H9 (cell line): ENCODE data around the gene PDYN. TPM values are rescaled to one million over a fixed set of nuclear protein-coding genes. Genes with fewer than 3 reads are reported as not detected.

Experiments used
- DNase-seq: peaks from one replicate; pipeline ENCODE4 v3.0.0-alpha.2; 2017
- H2AFZ ChIP-seq: one replicate; pipeline ENCODE4 v1.6.1; 2013; ENCODE audit warnings: mild to moderate bottlenecking, low read length, control low read depth, moderate library complexity
- H2AK5ac ChIP-seq: 2 replicates; pipeline ENCODE4 v1.6.1; 2013; ENCODE audit warnings: low read length, control low read depth, mixed read lengths; ENCODE audit not compliant: insufficient read length
- H2BK120ac ChIP-seq: one replicate; pipeline ENCODE4 v1.6.1; 2013; ENCODE audit warnings: low read depth, mild to moderate bottlenecking, low read length, control low read depth, inconsistent platforms; ENCODE audit not compliant: poor library complexity, severe bottlenecking
- H2BK12ac ChIP-seq: 2 replicates; pipeline ENCODE4 v1.6.1; 2013; ENCODE audit warnings: low read length, control low read depth, mixed read lengths, low read depth; ENCODE audit not compliant: insufficient read length
- H2BK15ac ChIP-seq: 2 replicates; pipeline ENCODE4 v1.6.1; 2013; ENCODE audit warnings: low read depth, low read length, control low read depth
- H2BK20ac ChIP-seq: one replicate; pipeline ENCODE4 v1.6.1; 2013; ENCODE audit warnings: low read depth, mild to moderate bottlenecking, low read length, control low read depth, inconsistent platforms; ENCODE audit not compliant: poor library complexity, severe bottlenecking
- H2BK5ac ChIP-seq: 2 replicates; pipeline ENCODE4 v1.6.1; 2013; ENCODE audit warnings: low read length, control low read depth, mixed read lengths; ENCODE audit not compliant: insufficient read length
- H3K14ac ChIP-seq: 2 replicates; pipeline ENCODE4 v1.6.1; 2013; ENCODE audit warnings: low read length, control low read depth; ENCODE audit not compliant: insufficient read depth
- H3K18ac ChIP-seq: 2 replicates; pipeline ENCODE4 v1.6.1; 2013; ENCODE audit warnings: low read depth, mild to moderate bottlenecking, mixed read lengths, low read length, control low read depth; ENCODE audit not compliant: insufficient read length
- H3K23ac ChIP-seq: 2 replicates; pipeline ENCODE4 v1.6.1; 2013; ENCODE audit warnings: low read length, control low read depth, mixed read lengths, low read depth; ENCODE audit not compliant: insufficient read length
- H3K23me2 ChIP-seq: 2 replicates; pipeline ENCODE4 v1.6.1; 2013; ENCODE audit warnings: low read depth, mild to moderate bottlenecking, mixed read lengths, low read length, control low read depth; ENCODE audit not compliant: insufficient read length, poor library complexity, severe bottlenecking
- H3K27ac ChIP-seq: 2 replicates; pipeline ENCODE4 v1.5.1; 2013; ENCODE audit warnings: low read length, control low read depth, mixed read lengths, low read depth; ENCODE audit not compliant: insufficient read length
- H3K27me3 ChIP-seq: 2 replicates; pipeline ENCODE4 v1.6.1; 2013; ENCODE audit warnings: low read length, control low read depth, inconsistent platforms; ENCODE audit not compliant: insufficient read depth
- H3K4ac ChIP-seq: 2 replicates; pipeline ENCODE4 v1.6.1; 2013; ENCODE audit warnings: low read depth, mild to moderate bottlenecking, control low read depth, inconsistent platforms, low read length, moderate library complexity
- H3K4me1 ChIP-seq: 2 replicates; pipeline ENCODE4 v1.6.1; 2013; ENCODE audit warnings: low read length, control low read depth, inconsistent platforms; ENCODE audit not compliant: insufficient read depth
- H3K4me2 ChIP-seq: 2 replicates; pipeline ENCODE4 v1.6.1; 2013; ENCODE audit warnings: low read length, control low read depth, mixed read lengths; ENCODE audit not compliant: insufficient read length, insufficient read depth
- H3K56ac ChIP-seq: 2 replicates; pipeline ENCODE4 v1.6.1; 2013; ENCODE audit warnings: low read depth, mild to moderate bottlenecking, mixed read lengths, low read length, control low read depth; ENCODE audit not compliant: insufficient read length
- H3K79me1 ChIP-seq: 2 replicates; pipeline ENCODE4 v1.6.1; 2013; ENCODE audit warnings: low read depth, mild to moderate bottlenecking, moderate library complexity, low read length, control low read depth, inconsistent platforms; ENCODE audit not compliant: insufficient read depth, poor library complexity, severe bottlenecking
- H3K79me2 ChIP-seq: 2 replicates; pipeline ENCODE4 v1.6.1; 2013; ENCODE audit warnings: low read length, control low read depth, inconsistent platforms; ENCODE audit not compliant: insufficient read depth
- H3K9ac ChIP-seq: 2 replicates; pipeline ENCODE4 v1.6.1; 2013; ENCODE audit warnings: low read length, control low read depth, mixed read lengths; ENCODE audit not compliant: insufficient read length; ENCODE audit errors: extremely low read depth
- H3K9me3 ChIP-seq: one replicate; pipeline ENCODE4 v1.6.1; 2013; ENCODE audit warnings: low read depth, low read length, inconsistent platforms; ENCODE audit not compliant: control insufficient read depth
- H3T11ph ChIP-seq: one replicate; pipeline ENCODE4 v1.6.1; 2013; ENCODE audit warnings: mild to moderate bottlenecking, low read length, control low read depth, inconsistent platforms
- H4K20me1 ChIP-seq: one replicate; pipeline ENCODE4 v1.6.1; 2013; ENCODE audit not compliant: control insufficient read depth, insufficient read length, insufficient read depth
- H4K5ac ChIP-seq: 2 replicates; pipeline ENCODE4 v1.6.1; 2013; ENCODE audit warnings: low read depth, mild to moderate bottlenecking, mixed read lengths, low read length, control low read depth; ENCODE audit not compliant: insufficient read length
- H4K8ac ChIP-seq: replicated peaks from 2 replicates; pipeline ENCODE4 v1.6.1; 2013; ENCODE audit warnings: low read length, control low read depth, mixed read lengths, low read depth; ENCODE audit not compliant: insufficient read length
- H4K91ac ChIP-seq: 2 replicates; pipeline ENCODE4 v1.6.1; 2013; ENCODE audit warnings: low read depth, mild to moderate bottlenecking, moderate library complexity, mixed read lengths, low read length, control low read depth; ENCODE audit not compliant: insufficient read length
- H3K27ac Mint-ChIP-seq, 3 experiments: 2 replicates in 2 of 3; 3 replicates in 1 of 3; pipeline ENCODE4 v1.8.0; 2020 to 2021; ENCODE audit warnings: mixed read lengths in 3 of 3, mild to moderate bottlenecking in 1 of 3, moderate library complexity in 1 of 3
- H3K27me3 Mint-ChIP-seq: 2 replicates; pipeline ENCODE4 v1.8.0; 2021; ENCODE audit warnings: low read depth, mild to moderate bottlenecking, moderate library complexity, mixed read lengths
- H3K36me3 Mint-ChIP-seq, 3 experiments: 2 replicates in 2 of 3; 3 replicates in 1 of 3; pipeline ENCODE4 v1.8.0; 2020 to 2021; ENCODE audit warnings: low read depth in 3 of 3, mixed read lengths in 3 of 3; ENCODE audit not compliant: insufficient read depth in 1 of 3
- H3K4me1 Mint-ChIP-seq, 2 experiments: 2 replicates each; pipeline ENCODE4 v1.8.0; 2020; ENCODE audit warnings: mixed read lengths in 2 of 2
- H3K4me3 Mint-ChIP-seq, 2 experiments: 2 replicates in 1 of 2; 3 replicates in 1 of 2; pipeline ENCODE4 v1.8.0; 2020 to 2021; ENCODE audit warnings: mild to moderate bottlenecking in 2 of 2, mixed read lengths in 2 of 2, moderate library complexity in 1 of 2
- H3K9me3 Mint-ChIP-seq, 2 experiments: 2 replicates in 1 of 2; 3 replicates in 1 of 2; pipeline ENCODE4 v1.8.0; 2020; ENCODE audit warnings: mild to moderate bottlenecking in 2 of 2, mixed read lengths in 2 of 2, moderate library complexity in 1 of 2
- WGBS: extraction: QIAGEN DNeasy Blood & Tissue Kit; methylation state at CpG from one replicate; pipeline ENCODE4 v1.1.7; 2013; ENCODE audit warnings: missing lambda C conversion rate, low lambda C conversion rate, mixed read lengths; ENCODE audit not compliant: insufficient read length; ENCODE audit errors: extremely low coverage; 5-methylcytosine and 5-hydroxymethylcytosine counted together
- total RNA-seq: library from RNA; stranded (reverse); gene quantifications from 2 replicates; pipeline ENCODE4 v1.2.1, GENCODE V29; 2021
- TF ChIP-seq, protein P1 (sequence below): fragments of 200-600 bp; sonication (generic); conservative IDR thresholded peaks from 3 replicates; pipeline ENCODE4 v1.8.0; 2021; ENCODE audit warnings: antibody characterized with exemption, mild to moderate bottlenecking

PDYN gene
- total RNA-seq, 1 experiment from 2014 or later, result 0.63 TPM

- H3K9me3 ChIP-seq, result no peaks in the 10 kb centered on the region
- Mint-ChIP-seq H3K4me3 (no peak overlapping the region), H3K27me3 (peaks cover 26% of the 10 kb centered on the region)
These were observed 4.3 kb upstream of the PDYN start for GRCh38 chr20:1998193-1998520.

More at GRCh38 chr20:1998193-1998520, 4.3 kb upstream of the PDYN start:
- peak overlapping the region in 1 of 3 experiments; percentile 27; a peak in 2 of 7 replicates for H3K27ac Mint-ChIP-seq
- Histone ChIP-seq H3K18ac (no peak overlapping the region), H3K4me1 (no peaks in the 10 kb centered on the region), H3K79me1 (no peaks in the 10 kb centered on the region), H2BK12ac (no peak overlapping the region), H2BK20ac (no peak overlapping the region), H4K20me1 (no peaks in the 10 kb centered on the region), H2AK5ac (no peak overlapping the region), H3K14ac (no peak overlapping the region), H3K56ac (no peak overlapping the region), H3K23me2 (no peaks in the 10 kb centered on the region), H3T11ph (no peak overlapping the region), H3K27me3 (no peaks in the 10 kb centered on the region), H4K91ac (no peak overlapping the region), H2BK15ac (no peak overlapping the region), H2AFZ (no peak overlapping the region), H4K5ac (no peak overlapping the region), H2BK5ac (no peak overlapping the region), H3K4ac (no peak overlapping the region), H3K79me2 (no peaks in the 10 kb centered on the region), H3K27ac (no peak overlapping the region), H3K23ac (no peak overlapping the region), H2BK120ac (no peak overlapping the region), H3K9ac (no peak overlapping the region), H3K4me2 (no peak overlapping the region), H4K8ac (no peak overlapping the region)
- H3K36me3 Mint-ChIP-seq, result no peaks in the 10 kb centered on the region
- peaks cover 32 to 41% of the 10 kb centered on the region in 2 experiments for H3K4me1 Mint-ChIP-seq
- DNase-seq, result peak; percentile 23
- no peaks in the 10 kb centered on the region for H3K9me3 Mint-ChIP-seq
- TF ChIP-seq, protein P1, sequence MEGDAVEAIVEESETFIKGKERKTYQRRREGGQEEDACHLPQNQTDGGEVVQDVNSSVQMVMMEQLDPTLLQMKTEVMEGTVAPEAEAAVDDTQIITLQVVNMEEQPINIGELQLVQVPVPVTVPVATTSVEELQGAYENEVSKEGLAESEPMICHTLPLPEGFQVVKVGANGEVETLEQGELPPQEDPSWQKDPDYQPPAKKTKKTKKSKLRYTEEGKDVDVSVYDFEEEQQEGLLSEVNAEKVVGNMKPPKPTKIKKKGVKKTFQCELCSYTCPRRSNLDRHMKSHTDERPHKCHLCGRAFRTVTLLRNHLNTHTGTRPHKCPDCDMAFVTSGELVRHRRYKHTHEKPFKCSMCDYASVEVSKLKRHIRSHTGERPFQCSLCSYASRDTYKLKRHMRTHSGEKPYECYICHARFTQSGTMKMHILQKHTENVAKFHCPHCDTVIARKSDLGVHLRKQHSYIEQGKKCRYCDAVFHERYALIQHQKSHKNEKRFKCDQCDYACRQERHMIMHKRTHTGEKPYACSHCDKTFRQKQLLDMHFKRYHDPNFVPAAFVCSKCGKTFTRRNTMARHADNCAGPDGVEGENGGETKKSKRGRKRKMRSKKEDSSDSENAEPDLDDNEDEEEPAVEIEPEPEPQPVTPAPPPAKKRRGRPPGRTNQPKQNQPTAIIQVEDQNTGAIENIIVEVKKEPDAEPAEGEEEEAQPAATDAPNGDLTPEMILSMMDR, result no peak
- no CpG with 5 or more reads among the region's 4 CpGs for WGBS
